Keratinocyte (primary cell): ENCODE measurements around the gene ALG12.

Experiments
- EZH2 ChIP-seq: IDR thresholded peaks from one replicate; pipeline ENCODE4 v1.6.1; 2012; ENCODE audit warnings: inconsistent platforms, mild to moderate bottlenecking, low read length, moderate library complexity
- TF ChIP-seq, protein P1 (sequence below), 3 experiments: IDR thresholded peaks in 1 of 3; conservative IDR thresholded peaks in 1 of 3; optimal IDR thresholded peaks in 1 of 3; 2 replicates in 2 of 3; 3 replicates in 1 of 3; pipeline versions ENCODE3 to v1.5.1; 2011; ENCODE audit warnings: low read length in 3 of 3, mild to moderate bottlenecking in 3 of 3, moderate library complexity in 2 of 3, control low read depth in 1 of 3, inconsistent platforms in 1 of 3; ENCODE audit not compliant: insufficient read depth in 2 of 3; ENCODE audit errors: extremely low read depth in 1 of 3

- no peak for TF ChIP-seq EZH2
- TF ChIP-seq, protein P1, sequence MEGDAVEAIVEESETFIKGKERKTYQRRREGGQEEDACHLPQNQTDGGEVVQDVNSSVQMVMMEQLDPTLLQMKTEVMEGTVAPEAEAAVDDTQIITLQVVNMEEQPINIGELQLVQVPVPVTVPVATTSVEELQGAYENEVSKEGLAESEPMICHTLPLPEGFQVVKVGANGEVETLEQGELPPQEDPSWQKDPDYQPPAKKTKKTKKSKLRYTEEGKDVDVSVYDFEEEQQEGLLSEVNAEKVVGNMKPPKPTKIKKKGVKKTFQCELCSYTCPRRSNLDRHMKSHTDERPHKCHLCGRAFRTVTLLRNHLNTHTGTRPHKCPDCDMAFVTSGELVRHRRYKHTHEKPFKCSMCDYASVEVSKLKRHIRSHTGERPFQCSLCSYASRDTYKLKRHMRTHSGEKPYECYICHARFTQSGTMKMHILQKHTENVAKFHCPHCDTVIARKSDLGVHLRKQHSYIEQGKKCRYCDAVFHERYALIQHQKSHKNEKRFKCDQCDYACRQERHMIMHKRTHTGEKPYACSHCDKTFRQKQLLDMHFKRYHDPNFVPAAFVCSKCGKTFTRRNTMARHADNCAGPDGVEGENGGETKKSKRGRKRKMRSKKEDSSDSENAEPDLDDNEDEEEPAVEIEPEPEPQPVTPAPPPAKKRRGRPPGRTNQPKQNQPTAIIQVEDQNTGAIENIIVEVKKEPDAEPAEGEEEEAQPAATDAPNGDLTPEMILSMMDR (optimal IDR thresholded peaks at IDR 0.05 in 1 of 3, IDR thresholded peaks at IDR 0.05 in 1 of 3, conservative IDR thresholded peaks at IDR 0.05 in 1 of 3; ENCODE audit: extremely low read depth in 1 of 3, insufficient read depth in 2 of 3, low read length in 3 of 3): no peak
Measured at GRCh38 chr22:49943405-49943765, 25.1 kb upstream of the ALG12 start.
